Suprapubic skin (tissue), 4 donors: ENCODE measurements around the gene POU5F1.

Experiments
- EP300 ChIP-seq: sonication (generic); formaldehyde crosslinking; IDR thresholded peaks from one replicate; pipeline ENCODE4 v1.6.1; 2017; ENCODE audit warnings: antibody characterized with exemption
- POLR2AphosphoS5 ChIP-seq, 3 donors: sonication (generic); formaldehyde crosslinking; IDR thresholded peaks; one replicate each; pipeline ENCODE4 v1.6.1; 2017; ENCODE audit warnings: antibody characterized with exemption in 3 of 3
- TF ChIP-seq, protein P1 (sequence below), 2 donors: fragments of 200-600 bp in 1 of 2; fragments of 450-650 bp in 1 of 2; sonication (generic) in 1 of 2; IDR thresholded peaks; one replicate each; pipeline ENCODE4 v1.5.1; 2016 to 2019; ENCODE audit warnings: antibody characterized with exemption in 2 of 2, mild to moderate bottlenecking in 1 of 2, moderate library complexity in 1 of 2

DNA sequence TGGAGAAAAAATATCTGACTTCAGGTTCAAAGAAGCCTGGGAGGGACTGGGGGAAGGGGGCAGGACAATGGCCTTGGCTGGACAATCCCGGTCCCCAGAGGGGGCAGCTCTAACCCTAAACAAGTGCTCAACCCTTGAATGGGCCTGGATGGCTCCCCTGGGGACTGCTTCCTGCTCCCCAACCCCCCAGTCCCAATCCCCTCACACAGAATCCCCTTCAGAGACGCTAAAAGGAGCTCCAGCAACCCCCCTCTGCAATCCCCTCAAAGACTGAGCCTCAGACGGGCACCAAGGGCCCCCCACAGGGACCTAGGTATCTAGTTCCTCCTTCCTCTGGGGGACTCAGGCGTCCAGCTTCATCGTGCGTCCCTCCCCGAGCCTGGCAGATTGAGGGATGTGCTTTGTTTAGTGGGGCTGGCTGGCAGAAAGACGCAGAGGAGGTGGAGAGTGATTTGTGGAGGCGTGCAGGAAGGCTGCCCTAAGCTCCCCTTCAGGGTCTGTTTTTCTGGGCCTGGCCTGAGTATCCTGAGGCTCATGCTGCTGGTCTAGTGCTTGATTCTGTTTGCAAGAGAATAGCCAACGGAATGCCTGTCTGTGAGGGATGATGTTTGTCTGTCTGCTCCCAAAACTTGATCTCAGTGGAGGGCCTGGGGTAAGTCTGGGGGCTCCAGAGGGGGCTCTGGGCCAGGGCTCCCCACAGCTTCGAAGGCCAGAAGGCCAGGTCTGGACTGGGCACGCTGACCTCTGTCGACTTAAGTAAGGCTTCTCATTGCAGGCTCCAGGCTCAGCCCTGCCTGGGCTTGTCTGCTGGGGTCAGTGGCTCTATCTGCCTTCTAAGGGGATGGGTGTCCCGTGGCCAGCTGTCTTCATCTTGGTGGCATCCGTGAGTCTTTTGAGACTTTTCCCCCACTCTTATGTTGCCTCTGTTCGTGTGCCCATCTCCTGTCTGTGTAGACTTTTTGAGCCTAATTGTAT is 1.7 kb upstream of the POU5F1 start:
- TF ChIP-seq, protein P1, sequence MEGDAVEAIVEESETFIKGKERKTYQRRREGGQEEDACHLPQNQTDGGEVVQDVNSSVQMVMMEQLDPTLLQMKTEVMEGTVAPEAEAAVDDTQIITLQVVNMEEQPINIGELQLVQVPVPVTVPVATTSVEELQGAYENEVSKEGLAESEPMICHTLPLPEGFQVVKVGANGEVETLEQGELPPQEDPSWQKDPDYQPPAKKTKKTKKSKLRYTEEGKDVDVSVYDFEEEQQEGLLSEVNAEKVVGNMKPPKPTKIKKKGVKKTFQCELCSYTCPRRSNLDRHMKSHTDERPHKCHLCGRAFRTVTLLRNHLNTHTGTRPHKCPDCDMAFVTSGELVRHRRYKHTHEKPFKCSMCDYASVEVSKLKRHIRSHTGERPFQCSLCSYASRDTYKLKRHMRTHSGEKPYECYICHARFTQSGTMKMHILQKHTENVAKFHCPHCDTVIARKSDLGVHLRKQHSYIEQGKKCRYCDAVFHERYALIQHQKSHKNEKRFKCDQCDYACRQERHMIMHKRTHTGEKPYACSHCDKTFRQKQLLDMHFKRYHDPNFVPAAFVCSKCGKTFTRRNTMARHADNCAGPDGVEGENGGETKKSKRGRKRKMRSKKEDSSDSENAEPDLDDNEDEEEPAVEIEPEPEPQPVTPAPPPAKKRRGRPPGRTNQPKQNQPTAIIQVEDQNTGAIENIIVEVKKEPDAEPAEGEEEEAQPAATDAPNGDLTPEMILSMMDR (IDR thresholded peaks at IDR 0.05), result no peak
- TF ChIP-seq POLR2AphosphoS5 (IDR thresholded peaks at IDR 0.05) (no peak), EP300 (no peak)
